Measurements from ENCODE around the gene CCDC188. TPM values are rescaled to one million over a fixed set of nuclear protein-coding genes. Genes with fewer than 3 reads are reported as not detected.

The CCDC188 gene
- total RNA-seq, 1 experiment from 2014 or later: not detected

DNA sequence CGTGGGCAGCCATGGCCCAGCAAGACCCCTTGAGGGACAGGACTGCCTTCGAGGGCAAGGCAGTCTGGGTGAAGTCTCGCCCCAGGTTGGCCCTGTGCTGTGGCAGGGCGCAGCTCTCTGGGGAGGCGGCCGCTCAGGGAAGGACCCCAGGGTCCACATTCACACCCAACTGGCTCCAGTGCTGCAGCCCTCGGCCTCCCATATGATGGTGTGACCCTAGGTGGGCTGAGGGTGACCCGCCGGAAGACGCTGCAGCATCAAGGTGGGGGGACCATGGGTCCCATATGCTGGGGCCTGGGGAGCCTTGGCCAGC, 28.0 kb upstream of the CCDC188 start:
- Histone ChIP-seq H3K27me3 (ENCODE audit: low read length) (no peaks in the 10 kb centered on the region), H3F3A (ENCODE audit: low read length, unreplicated experiment) (no peaks in the 10 kb centered on the region), H3K4me1 (ENCODE audit: insufficient read depth, low read length) (no peaks in the 10 kb centered on the region), H3K36me3 (ENCODE audit: low read depth, low read length) (no peaks in the 10 kb centered on the region), H3K9me3 (ENCODE audit: low read length) (no peaks in the 10 kb centered on the region), H3K4me2 (ENCODE audit: low read length) (no peak overlapping the region), H3K9ac (ENCODE audit: low read length) (no peak overlapping the region), H3K9me2 (replicated peaks; ENCODE audit: low read length) (no peaks in the 10 kb centered on the region), H4K20me1 (ENCODE audit: low read length) (no peaks in the 10 kb centered on the region), H3K27ac (ENCODE audit: low read length) (no peak overlapping the region), H2AFZ (ENCODE audit: low read length) (no peak overlapping the region), H3K79me2 (ENCODE audit: low read length) (no peaks in the 10 kb centered on the region), H3K4me3 (ENCODE audit: low read length) (no peak overlapping the region)
- BruUV-seq (replicated peaks): no TSS peak
- ChIA-PET CTCF (no interaction called here), POLR2A (ENCODE audit: unreplicated experiment) (no interaction called here)
- DNase-seq: no peak
- no peak for ATAC-seq
- intact Hi-C loops (cut with micrococcal nuclease): no loop called here
- TF ChIP-seq EZH2phosphoT487 (IDR thresholded peaks at IDR 0.05; ENCODE audit: borderline replicate concordance, low read length): no peak
- TF ChIP-seq, protein P1, sequence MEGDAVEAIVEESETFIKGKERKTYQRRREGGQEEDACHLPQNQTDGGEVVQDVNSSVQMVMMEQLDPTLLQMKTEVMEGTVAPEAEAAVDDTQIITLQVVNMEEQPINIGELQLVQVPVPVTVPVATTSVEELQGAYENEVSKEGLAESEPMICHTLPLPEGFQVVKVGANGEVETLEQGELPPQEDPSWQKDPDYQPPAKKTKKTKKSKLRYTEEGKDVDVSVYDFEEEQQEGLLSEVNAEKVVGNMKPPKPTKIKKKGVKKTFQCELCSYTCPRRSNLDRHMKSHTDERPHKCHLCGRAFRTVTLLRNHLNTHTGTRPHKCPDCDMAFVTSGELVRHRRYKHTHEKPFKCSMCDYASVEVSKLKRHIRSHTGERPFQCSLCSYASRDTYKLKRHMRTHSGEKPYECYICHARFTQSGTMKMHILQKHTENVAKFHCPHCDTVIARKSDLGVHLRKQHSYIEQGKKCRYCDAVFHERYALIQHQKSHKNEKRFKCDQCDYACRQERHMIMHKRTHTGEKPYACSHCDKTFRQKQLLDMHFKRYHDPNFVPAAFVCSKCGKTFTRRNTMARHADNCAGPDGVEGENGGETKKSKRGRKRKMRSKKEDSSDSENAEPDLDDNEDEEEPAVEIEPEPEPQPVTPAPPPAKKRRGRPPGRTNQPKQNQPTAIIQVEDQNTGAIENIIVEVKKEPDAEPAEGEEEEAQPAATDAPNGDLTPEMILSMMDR (conservative IDR thresholded peaks at IDR 0.05; ENCODE audit: low read depth, low read length): no peak
- TF ChIP-seq EZH2 (IDR thresholded peaks at IDR 0.05; ENCODE audit: low read length, unreplicated experiment): no peak

DNA sequence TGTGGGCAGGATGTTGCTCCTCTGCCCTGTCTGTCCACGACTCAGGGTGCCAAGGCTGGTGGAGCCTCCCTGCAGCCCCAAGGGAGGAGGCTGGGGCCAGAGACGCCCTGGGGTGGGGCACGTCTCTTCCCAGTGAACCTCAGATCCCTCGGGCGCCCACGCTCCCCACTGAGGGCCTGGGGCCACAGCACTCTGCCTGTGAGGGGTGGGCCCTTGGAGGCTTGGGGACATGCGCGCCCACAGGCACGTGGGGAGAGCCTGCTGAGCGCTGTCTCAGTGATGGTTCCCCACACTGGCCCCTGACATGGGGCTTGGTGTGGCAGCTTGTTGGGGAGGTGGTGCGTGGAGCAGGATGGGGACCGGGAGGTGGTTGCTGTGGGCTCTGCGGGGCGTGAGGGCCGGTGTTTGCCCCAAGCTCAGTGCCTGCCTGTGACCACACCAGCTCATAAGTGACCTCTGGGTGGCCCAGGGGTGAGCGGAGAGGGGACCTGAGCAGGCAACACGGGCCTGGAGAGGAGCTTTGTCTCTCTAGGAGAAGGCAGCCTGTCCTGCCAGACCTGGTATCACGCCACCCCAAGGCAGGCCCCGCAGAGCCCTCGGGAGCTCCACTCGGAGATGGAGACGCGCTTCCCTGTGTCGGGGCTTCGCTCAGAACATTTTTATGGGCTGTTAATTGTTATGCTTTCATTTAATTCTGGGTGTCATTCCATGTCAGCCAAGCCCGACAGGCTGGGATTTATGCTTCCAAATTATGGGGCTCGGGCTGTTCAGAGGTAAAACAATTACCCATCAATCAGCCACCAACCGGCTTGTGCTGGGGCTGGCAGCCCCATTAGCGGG, 27.4 kb upstream of the CCDC188 start:
- no peak overlapping the region for H3K27ac ChIP-seq (ENCODE audit: low read length)
- H2AFZ ChIP-seq (ENCODE audit: low read length): no peak overlapping the region
- CTCF ChIA-PET: no interaction called here
- H3K4me2 ChIP-seq (ENCODE audit: low read length): no peak overlapping the region
- H3F3A ChIP-seq (ENCODE audit: low read length, unreplicated experiment): no peaks in the 10 kb centered on the region
- no peaks in the 10 kb centered on the region for H3K9me2 ChIP-seq (replicated peaks; ENCODE audit: low read length)
- H3K79me2 ChIP-seq (ENCODE audit: low read length): no peaks in the 10 kb centered on the region
- intact Hi-C loops (cut with micrococcal nuclease): no loop called here
- H3K4me1 ChIP-seq (ENCODE audit: insufficient read depth, low read length): no peaks in the 10 kb centered on the region
- H3K27me3 ChIP-seq (ENCODE audit: low read length): no peaks in the 10 kb centered on the region
- DNase-seq: no peak
- H3K4me3 ChIP-seq (ENCODE audit: low read length): no peak overlapping the region
- POLR2A ChIA-PET (ENCODE audit: unreplicated experiment): no interaction called here
- no peak for TF ChIP-seq EZH2 (IDR thresholded peaks at IDR 0.05; ENCODE audit: low read length, unreplicated experiment)
- TF ChIP-seq, protein P1 (conservative IDR thresholded peaks at IDR 0.05; ENCODE audit: low read depth, low read length): no peak
- no peak for TF ChIP-seq EZH2phosphoT487 (IDR thresholded peaks at IDR 0.05; ENCODE audit: borderline replicate concordance, low read length)
- no peaks in the 10 kb centered on the region for H3K36me3 ChIP-seq (ENCODE audit: low read depth, low read length)
- H3K9me3 ChIP-seq (ENCODE audit: low read length): no peaks in the 10 kb centered on the region
- H3K9ac ChIP-seq (ENCODE audit: low read length): no peak overlapping the region
- ATAC-seq: no peak
- no peaks in the 10 kb centered on the region for H4K20me1 ChIP-seq (ENCODE audit: low read length)
- no TSS peak for BruUV-seq (replicated peaks)

DNA sequence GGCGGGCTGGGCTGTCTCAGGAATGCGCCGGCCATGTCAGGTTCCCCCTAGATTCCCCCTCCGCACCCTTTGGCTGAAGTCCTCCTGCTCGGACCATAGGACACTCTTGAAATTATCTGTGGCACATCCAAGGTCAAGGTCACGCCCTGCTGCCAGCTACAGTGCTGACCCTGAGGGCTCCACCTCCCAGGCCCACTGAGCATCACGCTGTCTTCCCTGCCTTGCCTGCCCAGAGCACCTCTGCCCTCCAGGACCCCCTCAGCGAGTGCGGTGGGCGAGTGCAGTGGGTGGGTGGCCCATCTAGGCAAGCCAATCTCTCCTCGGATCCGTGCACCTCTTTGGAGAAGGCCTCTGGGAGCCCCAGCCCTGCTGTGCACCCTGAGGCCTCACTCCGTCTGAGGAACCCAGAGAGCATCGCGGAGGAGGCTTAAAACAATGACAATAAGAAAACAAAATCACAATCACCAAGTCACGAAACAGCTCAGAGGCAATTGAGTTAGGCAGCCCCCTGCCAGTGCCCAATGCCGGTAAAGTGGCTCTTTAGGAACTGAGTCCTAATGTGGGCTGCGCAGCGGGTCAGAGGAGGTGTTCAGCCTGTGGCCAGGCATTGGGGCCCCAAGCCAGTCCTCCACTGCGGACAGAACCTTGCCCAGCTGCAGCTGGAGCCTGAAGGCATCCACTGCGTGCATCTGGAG, 26.5 kb upstream of the CCDC188 start:
- POLR2A ChIA-PET (ENCODE audit: unreplicated experiment): no interaction called here
- TF ChIP-seq, protein P1 (conservative IDR thresholded peaks at IDR 0.05; ENCODE audit: low read depth, low read length): no peak
- no peak for TF ChIP-seq EZH2phosphoT487 (IDR thresholded peaks at IDR 0.05; ENCODE audit: borderline replicate concordance, low read length)
- TF ChIP-seq EZH2 (IDR thresholded peaks at IDR 0.05; ENCODE audit: low read length, unreplicated experiment): no peak
- Histone ChIP-seq H3K9ac (ENCODE audit: low read length) (no peak overlapping the region), H4K20me1 (ENCODE audit: low read length) (no peaks in the 10 kb centered on the region), H3K4me2 (ENCODE audit: low read length) (no peak overlapping the region), H3K9me3 (ENCODE audit: low read length) (no peaks in the 10 kb centered on the region), H3F3A (ENCODE audit: low read length, unreplicated experiment) (no peaks in the 10 kb centered on the region), H3K4me3 (ENCODE audit: low read length) (no peak overlapping the region), H2AFZ (ENCODE audit: low read length) (no peak overlapping the region), H3K79me2 (ENCODE audit: low read length) (no peaks in the 10 kb centered on the region), H3K9me2 (replicated peaks; ENCODE audit: low read length) (no peaks in the 10 kb centered on the region), H3K36me3 (ENCODE audit: low read depth, low read length) (no peaks in the 10 kb centered on the region), H3K27me3 (ENCODE audit: low read length) (no peaks in the 10 kb centered on the region), H3K4me1 (ENCODE audit: insufficient read depth, low read length) (no peaks in the 10 kb centered on the region), H3K27ac (ENCODE audit: low read length) (no peak overlapping the region)
- CTCF ChIA-PET: no interaction called here
- ATAC-seq (no peak), DNase-seq (no peak)
- no TSS peak for BruUV-seq (replicated peaks)
- intact Hi-C loops (cut with micrococcal nuclease): no loop called here

Data from PC-3 (cell line).